Nucleus accumbens (tissue), 56 donors: ENCODE results near the gene ZSCAN21.

Source experiments
- DNase-seq, 56 donors: peaks; one replicate each; lab custom pipeline; 2025; lab: John Stamatoyannopoulos, UW

The ZSCAN21 gene

DNA sequence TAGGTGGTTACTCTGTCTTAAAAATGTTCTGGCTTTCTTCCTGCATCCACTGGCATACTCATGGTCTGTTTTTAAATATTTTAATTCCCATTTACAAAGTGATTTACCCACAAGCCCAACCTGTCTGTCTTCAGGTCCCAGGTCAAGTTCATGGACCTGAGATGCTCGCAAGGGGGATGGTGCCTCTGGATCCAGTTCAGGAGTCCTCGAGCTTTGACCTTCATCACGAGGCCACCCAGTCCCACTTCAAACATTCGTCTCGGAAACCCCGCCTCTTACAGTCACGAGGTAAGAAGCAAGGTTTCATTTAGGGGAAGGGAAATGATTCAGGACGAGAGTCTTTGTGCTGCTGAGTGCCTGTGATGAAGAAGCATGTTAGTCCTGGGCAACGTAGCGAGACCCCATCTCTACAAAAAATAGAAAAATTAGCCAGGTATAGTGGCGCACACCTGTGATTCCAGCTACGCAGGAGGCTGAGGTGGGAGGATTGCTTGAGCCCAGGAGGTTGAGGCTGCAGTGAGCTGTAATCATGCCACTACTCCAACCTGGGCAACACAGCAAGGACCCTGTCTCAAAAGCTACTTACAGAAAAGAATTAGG is 25.5 kb upstream of the ZSCAN21 start:
- no peak for DNase-seq

DNA sequence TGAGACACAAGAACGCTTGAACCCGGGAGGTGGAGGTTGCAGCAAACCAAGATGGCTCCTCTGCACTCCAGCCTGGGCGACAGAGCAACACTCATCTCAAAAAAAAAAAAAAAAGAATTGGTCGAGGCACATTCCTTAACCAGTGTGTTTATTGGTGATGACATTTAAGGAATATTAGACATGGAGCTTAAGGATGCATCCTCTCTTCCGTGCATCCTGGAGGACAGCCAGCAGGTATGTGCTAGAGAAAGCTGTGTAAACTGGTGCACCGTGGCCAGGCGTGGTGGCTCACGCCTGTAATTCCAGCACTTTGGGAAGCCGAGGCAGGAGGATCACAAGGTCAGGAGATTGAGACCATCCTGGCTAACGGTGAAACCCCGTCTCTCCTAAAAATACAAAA is 22.4 kb upstream of the ZSCAN21 start:
- no peak for DNase-seq

DNA sequence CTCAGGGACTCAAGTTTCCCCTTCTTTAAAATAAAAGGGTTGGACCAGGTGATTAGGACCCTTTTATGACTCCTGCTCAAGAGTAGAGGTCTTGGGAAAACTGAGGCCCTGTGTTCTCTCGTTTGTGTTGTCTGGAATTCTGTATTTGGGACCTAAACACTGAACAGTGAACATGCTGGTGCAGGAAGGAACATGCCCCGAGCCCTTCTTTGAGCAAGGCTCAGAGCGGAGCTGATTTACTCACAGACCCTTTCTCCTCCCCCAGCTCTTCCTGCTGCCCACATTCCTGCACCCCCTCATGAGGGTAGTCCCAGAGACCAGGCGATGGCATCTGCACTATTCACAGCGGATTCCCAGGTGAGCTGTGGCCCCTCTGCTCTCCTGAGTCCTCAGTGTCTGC is 20.0 kb upstream of the ZSCAN21 start:
- DNase-seq, result no peak

DNA sequence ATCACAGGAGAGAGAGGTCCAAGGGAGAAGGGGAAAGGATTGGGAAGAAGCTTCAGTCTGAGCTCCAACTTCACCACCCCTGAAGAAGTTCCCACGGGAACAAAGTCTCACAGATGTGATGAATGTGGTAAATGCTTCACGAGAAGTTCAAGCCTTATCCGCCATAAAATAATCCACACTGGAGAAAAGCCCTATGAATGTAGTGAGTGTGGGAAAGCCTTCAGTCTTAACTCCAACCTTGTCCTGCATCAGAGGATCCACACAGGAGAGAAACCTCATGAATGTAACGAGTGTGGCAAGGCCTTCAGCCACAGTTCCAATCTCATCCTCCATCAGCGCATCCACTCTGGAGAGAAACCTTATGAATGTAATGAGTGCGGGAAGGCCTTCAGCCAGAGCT is 16.0 kb upstream of the ZSCAN21 start:
- DNase-seq, result no peak

DNA sequence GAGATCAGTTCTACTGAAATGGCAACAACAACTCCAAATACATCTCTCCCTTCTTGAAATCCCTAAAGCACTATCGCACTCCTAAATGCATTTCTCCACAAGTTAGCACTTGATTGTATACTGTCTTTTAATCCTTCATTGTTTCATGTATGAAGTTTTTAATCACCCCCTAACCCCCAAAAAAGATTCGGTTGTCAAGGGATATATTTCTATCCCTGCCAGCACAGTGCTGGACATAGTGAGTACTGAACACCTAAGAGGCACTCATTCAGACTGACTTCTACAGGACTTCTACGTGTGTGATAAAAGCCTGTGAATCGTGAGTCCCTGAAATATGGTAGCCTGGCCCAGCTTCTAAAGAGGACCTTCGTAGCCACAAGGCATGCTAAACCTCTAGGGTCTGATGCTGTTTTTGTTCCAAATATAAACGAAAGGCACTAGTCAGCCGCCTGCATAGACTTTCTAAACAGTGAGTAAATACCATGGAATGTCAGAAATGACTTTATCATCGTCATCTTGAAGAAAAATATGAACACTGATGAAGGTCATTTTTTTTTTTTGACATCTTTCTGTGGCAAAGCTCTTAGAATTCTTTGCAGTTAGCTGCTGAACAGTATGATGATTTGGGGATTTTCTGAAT is 14.6 kb upstream of the ZSCAN21 start:
- no peak for DNase-seq

DNA sequence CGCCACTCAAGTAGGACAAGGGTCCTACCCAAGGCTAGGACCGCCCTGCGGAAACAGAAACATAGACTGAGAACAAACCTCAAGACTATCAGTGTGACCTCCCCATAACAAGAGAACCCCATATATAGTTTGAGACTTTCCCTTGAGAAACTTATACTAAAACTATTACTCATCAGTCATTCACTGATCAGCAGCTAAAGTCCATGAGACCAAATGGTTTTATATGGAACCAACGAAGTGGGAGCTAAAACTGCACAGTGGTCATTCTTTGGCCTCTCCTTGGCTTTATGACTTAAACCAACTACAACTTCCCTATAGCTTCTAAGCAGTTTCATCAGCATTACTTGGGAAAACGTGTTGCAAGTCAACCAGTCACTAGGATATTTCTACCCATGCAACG is 13.7 kb upstream of the ZSCAN21 start:
- no peak for DNase-seq

DNA sequence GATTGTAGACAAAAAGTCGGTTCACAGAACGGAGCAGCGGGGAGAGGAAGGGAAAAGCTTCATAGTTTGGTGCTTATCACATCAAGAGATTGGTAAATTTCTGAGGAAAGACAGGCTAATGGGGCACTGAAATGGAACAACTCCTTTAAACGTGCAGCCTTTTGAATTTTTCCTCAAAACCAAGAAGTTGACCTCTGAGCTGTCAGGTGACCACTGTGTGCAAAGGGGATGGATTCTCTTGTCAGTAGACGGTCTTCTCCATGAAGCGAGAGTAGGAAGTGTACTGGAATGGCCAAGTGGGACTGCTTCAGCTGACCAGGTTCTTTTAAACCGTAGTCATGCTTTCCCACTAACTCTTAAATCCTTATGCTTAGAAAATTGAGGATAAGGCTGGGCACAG is 11.2 kb upstream of the ZSCAN21 start:
- no peak for DNase-seq

DNA sequence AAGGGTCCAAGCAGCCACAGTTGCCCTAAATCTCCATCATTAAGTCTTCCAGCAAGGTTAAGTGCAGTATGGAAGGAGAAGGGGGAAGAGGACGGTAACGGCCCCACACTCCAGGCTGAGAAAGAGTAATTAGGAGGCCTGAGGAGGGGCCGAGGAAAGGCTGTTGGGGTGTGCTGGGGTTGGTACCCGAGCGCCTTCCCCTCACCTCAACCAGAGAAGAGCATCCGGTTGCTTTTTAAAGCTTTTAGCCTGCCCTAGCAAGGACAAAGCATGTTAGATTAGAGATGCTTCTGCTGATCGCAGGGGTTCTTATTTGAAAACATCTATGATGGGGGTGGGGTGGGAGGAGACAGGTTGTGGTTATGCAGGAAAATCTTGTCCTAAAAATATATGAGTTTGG is 9.0 kb upstream of the ZSCAN21 start:
- DNase-seq, result no peak

DNA sequence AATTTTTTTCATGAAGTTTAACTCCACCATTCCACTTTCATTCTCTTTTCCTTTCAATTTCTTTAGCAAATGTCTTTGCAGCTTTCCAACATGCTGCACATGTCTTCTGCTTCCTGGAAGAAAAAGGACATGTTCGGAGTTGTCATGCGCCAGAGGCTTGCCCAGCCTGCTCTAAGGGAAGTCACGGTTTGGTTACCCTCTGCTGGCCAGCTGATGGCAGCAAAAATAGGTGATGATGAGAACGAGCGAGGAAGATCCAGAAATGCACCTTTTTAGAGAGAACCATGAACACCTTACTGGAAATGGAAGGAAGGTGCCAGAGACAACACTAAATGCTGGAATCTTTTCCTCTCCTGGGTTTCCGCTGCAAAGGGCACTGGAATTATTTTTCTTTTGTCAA is 4.9 kb upstream of the ZSCAN21 start:
- peak in 3 of 56 donors; percentile 2 to 8 (median 4) for DNase-seq

DNA sequence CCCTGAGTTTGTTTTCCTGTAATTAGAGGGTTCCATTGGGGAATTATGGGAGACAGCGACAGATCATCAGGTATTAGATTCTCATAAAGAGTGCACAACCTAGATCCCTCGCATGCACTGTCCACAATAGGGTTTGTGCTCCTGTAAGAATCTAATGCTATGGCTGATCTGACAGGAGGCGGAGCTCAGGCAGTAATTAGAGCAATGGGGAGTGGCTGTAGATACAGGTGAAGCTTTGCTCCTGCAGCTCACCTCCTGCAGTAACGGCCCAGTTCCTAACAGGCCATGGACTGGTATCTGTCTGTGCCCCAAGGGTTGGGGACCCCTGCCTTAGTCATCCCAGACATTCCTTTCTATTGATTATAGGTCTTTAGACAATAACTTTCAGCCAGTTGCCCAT is 894 bp upstream of the ZSCAN21 start:
- no peak for DNase-seq

DNA sequence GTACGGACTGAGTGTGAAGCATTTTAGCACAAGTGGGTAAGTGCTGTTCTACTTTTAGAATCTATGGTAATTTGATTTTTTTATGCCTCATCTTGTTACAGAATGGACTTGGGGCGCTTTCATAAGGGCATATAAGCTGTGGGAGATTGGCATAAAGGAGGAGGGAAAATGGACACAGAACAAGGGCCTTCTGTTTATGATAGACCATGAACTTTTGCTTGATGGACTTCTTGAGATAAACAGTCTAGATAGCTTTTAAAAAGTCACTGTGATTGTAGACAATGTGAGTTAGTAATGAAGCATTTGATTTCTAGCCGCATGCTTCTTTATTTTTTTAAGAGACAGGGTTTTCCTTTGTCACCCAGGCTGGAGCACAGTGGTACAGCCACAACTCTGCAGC is 2.0 kb downstream of the ZSCAN21 start:
- no peak for DNase-seq

DNA sequence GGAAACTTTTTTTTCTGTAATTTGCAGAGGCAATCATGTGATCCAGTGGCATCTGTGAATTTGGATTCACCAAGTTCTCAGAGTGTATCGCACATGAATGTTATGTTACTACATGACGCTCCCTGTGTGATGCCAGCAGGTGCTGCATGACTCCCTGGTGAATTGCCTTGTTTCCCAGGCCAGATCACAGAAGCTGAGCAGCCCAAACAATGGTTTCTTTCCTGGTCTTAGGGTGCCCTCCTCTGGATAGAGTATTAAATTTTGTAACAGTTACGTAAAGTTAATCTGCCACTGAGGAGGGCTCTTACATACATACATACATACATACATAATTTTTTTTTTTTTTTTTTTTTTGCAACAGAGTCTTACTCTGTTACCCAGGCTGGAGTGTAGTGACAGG is 3.6 kb downstream of the ZSCAN21 start:
- peak in 51 of 56 donors; percentile 2 to 73 (median 40) for DNase-seq

DNA sequence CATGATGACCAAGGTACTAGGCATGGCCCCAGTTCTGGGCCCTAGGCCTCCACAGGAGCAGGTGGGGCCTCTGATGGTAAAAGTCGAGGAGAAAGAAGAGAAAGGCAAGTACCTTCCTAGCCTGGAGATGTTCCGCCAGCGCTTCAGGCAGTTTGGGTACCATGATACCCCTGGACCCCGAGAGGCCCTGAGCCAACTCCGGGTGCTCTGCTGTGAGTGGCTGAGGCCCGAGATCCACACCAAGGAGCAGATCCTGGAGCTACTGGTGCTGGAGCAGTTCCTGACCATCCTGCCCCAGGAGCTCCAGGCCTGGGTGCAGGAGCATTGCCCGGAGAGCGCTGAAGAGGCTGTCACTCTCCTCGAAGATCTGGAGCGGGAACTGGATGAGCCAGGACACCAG is 7.4 kb downstream of the ZSCAN21 start:
- DNase-seq, result no peak

DNA sequence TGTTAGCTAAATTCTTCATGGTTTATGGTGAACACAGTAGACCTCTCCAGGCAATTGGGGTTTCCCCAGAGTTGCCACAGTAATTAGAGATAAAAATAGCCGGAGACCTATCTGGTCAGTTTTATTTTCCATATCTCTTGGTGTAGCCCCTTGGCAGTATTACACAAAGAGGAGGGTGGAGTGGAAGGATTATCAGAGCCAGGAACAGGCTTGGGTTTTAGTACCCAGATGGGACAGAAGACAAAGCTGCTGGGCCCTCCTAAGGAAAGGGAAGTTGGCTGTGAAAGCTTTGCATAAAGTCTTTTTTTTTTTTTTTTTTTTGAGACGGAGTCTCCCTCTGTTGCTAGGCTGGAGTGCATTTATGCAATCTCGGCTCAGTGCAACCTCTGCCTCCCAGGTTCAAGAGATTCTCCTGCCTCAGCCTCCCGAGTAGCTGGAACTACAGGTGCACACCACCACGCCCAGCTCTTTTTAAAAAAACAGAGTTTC is 9.7 kb downstream of the ZSCAN21 start:
- DNase-seq, result no peak

DNA sequence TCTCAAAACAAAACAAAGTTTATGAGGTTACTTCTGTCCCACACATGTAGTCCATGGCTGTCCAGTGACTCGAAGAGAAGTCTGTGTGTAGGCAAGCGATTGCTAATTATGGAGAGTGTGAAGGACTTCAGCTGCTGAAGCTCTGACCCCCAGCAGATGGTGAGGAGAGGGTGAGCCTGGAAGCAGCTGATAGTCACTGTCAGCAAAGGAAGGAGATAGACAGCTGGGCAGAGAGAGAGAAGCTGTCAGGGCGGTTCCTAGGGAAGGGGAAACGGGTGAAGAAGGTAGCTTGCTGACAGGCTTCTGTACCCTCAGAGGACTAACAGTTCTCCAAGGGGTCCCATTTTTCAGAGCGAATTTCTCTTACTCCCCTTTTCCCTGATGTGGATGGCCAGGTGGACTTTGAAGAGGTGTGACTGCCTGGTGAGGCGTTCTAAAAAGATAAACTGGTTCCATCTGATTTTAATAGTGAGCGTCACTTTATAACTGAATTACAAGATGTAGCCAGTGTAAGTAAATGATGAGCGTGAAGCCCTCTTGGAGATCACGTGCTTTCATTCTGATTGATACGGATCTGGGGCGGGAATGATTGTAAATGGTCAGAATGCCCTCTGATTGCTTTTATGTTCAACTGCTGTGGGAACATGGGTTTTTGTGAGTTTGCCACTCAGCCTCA is 12.1 kb downstream of the ZSCAN21 start:
- DNase-seq, result no peak

DNA sequence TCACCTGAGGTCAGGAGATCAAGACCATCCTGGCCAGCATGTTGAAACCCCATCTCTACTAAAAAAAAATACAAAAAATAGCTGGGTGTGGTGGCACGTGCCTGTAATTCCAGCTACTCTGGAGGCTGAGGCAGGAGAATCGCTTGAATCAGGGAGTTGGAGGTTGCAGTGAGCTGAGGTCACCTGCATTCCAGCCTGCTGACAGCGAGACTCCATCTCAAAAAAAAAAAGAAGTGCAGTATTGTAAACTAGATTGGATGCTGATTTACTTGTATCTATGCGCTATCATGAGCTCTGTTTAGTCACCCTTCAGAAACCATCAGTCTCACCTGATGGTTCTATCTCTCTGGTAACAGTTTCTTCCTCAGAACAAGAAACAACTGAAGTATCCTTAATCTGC is 13.8 kb downstream of the ZSCAN21 start:
- DNase-seq, result no peak

DNA sequence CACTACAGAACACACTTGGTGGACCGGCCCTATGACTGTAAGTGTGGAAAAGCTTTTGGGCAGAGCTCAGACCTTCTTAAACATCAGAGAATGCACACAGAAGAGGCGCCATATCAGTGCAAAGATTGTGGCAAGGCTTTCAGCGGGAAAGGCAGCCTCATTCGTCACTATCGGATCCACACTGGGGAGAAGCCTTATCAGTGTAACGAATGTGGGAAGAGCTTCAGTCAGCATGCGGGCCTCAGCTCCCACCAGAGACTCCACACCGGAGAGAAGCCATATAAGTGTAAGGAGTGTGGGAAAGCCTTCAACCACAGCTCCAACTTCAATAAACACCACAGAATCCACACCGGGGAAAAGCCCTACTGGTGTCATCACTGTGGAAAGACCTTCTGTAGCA is 14.6 kb downstream of the ZSCAN21 start:
- no peak for DNase-seq

DNA sequence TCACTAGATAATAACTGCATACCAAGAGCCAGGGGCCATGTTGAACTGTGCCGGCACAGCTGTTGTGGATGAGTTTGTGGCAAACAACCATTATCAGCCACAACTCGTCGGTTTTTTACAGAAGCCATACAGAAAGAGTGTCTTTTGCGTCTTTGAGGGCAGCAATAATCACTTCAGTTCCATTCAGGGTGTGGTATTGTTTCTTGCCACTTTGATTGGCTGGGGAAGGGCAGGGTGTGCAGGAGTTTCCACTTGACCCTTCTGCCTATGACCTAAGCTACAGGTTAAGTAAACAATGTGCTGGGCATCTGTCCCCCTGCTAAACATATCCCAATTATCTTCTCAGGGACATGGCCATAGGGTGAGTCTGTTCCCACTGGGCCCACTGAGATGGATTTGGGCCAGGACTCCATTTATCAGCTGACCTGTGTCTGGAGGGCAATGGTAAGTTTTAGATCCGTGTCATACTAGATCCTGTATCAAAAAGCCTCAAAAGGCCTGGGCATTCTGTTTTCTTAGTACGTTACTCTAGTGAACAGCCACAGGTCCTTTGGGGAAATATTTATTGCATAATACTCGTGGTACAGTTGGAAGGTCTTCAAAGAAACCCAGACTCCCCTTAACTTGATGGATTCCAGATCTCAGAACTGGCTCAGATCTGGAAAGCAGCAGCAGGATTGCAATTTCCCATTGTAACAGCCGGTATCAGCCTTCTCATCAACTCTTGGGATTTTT is 16.0 kb downstream of the ZSCAN21 start:
- no peak for DNase-seq

DNA sequence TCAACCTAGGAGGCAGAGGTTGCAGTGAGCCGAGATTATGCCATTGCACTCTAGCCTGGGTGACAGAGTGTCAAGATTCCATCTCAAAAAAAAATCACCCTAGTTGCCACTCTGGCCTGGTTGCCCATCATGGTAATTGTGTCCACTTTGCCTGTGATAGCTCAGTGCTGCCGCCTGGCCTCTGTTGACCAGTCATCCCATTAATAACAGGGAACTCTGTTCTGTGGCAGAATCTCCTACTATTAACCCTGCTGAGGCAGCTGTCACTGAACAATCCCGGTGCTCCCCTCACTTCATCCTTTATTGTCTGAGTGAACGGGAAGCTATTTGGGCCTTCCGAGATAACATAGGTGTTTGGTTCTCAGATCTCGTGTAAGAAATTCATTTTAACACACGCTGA is 17.4 kb downstream of the ZSCAN21 start:
- DNase-seq, result peak in 12 of 56 donors; percentile 4 to 40 (median 17)

DNA sequence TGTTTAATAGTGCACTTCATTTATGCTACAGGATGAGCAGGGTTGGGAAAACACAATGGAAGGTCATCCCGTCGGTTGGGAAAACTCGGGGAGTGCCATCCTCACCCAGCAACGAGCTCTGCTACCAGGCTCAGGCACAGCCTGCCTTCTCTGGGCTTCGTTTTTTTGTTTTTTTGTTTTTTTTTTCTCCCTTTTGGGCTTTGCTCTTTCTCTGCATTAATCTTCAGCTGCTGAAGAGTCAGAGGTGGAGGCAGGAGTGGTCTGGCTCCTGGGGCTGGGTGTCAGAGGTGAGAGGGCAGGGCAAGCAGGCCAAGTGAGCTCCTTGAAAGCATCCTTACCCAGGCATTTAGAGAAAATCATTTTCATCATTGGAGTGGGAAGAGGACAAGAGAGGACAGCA is 20.4 kb downstream of the ZSCAN21 start:
- DNase-seq, result no peak

DNA sequence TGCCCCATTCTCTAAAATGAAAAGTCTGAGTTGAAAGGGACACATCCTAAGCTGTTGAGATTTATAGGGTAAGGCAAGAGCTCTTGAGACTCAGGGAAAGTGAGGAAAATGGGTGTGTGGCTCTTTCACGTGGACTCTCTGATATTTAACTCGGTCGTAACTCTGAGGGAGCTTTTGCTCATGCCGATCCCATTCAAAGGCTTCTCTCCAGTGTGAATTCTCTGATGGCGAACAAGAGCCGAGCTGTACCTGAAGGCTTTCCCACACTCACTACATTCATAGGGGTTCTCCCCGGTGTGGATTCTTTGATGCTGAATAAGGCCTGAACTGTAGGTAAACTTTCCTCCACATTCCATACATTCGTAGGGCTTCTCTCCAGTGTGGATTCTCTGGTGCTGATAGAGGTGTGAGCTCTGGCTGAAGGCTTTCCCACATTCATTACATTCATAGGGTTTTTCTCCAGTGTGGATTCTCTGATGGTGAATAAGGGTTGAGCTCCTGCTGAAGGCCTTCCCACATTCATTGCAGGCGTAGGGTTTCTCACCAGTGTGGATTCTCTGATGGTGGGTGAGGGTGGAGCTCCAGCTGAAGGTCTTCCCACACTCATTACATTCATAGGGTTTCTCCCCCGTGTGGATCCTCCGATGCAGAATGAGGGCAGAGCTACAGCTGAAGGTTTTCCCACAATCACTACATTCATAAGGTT is 21.6 kb downstream of the ZSCAN21 start:
- DNase-seq, result no peak
